GM18519 (cell line): ENCODE measurements around the gene ARHGEF28.

Experiments
- ATAC-seq: cut with Tn5 transposase; IDR thresholded peaks from one replicate; pipeline ENCODE4 v1.9.1; 2021; ENCODE audit warnings: mild to moderate bottlenecking, moderate library complexity; ENCODE audit not compliant: unreplicated experiment, low FRiP score

ARHGEF28 gene

DNA sequence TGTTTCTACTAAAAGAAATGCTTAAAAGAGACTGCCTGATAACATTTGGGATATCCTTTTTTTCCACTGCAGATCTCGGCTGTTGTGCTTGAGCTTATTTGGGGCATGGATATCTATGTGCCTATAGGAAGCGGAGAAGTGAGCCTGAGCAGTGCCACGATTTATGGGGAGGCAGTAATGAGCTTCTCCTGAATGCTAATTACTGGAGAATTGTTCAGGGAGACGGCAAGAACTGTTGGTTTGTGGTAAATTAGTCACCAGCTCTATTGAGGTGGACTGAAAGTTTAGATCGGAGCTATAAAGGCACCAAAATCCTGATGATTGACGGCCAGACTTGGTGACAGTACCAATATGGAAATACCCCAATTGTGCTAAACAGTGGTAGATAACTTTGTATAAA, 186.5 kb downstream of the ARHGEF28 start:
- no peak for ATAC-seq

DNA sequence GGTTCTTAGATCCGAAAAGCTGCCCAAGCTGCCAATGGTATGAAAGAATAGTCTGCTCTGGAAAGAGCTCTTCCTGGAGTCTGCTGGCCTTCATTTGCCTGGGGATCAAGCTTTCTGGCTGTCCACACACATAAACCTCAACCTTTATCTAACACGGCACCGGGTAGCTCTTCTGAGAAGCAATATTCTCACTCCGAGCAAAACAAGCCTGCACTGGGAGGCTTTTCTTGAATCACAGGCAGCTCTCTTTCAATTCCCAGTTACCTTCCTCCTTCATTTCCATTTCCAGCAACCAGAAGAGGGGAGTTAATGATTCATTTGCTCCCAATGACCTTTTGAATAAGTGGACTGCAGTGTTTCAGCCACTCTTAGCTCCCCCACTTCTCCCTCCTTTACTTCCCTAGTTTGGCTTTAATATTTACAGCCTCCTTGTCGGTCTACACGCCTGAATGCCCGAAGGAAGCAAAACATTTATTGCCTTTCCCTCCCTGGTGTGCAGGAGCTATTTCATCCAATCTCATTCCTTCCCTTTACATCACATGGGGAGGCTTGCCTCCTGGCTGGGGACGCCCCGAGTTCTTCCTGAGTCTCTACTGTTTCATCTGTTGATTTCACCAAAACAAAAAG, 187.1 kb downstream of the ARHGEF28 start:
- no peak for ATAC-seq

DNA sequence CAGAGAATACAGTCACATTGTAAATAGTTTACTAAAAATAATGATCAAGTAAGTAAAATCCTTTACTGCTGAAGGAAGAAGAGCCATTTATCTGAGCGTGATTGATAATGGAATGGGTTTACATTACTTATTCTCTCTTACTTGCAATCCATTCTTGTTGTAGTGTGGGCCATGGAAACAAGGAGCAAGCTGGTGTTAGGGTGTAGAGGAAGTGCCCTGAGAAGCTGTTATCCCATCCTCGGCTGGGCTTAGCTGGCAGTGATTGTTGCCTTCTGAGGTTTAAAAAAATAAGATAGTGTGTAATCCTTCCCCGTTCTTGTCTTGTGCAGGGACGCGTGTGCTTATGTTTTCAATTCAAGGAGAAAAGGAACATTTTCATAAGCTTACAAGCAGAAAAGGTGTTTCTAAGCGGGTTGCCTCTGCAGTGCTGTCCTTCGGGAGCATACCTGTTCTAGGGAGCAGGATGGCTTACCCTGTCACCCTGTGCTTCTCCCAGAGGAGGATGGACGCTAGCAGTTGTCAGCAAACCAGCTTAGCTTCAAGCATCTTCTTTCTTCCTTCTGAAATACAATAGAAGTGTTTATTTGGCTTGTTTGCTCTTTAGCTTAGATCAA, 188.3 kb downstream of the ARHGEF28 start:
- ATAC-seq: no peak

DNA sequence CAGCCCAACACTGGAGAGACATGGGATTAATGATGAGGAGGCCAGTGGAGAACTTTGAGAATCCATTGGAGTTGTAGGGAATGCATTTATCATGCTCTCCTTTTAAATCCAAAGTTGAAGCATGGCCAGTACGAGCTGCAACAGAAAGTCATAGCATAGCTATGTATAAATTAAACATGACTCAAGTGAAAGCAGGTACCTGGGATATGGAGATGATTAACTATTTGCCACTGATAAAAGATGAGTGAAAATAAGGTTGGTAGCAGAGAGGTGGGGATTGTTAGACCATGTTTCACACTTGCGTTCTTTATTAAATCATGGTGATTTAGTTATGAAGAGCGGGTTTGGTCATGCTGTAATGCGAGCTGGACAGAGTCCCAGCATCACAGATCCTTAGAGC, 189.6 kb downstream of the ARHGEF28 start:
- no peak for ATAC-seq

DNA sequence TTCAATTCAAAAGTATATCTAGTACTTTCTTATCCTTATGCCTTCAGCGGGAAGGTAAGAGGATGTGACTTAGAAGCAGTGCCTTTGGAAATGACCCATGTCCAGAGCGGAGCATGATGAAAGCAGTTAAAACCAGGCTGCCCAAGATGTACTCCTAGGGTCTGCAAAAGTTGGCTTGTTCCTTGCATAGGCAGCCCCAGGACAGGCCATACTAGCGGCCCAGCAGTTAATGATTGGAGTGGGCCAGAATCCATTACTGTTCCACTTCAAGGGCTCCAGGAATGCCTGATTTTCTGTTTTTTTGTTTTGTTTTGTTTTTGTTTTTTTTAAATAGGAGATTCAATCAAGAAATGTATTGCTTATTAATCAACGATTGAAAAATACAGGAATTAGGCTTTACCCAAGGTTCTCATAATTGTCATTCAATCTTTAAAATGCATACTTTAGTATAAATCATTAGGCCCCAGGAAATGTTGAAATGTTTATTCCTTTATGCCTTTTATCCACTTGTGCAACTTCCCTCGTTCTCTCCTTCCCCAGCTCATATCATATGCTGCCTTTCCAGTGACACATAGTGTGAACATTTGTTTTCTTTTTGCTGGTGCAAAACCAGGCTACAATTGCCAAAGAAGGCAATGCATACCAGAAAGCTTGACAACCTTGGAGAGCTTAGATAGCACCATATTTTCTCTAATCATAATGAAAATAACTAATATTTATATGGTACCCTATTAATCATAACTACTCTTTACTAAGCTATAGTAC, 190.8 kb downstream of the ARHGEF28 start:
- no peak for ATAC-seq

DNA sequence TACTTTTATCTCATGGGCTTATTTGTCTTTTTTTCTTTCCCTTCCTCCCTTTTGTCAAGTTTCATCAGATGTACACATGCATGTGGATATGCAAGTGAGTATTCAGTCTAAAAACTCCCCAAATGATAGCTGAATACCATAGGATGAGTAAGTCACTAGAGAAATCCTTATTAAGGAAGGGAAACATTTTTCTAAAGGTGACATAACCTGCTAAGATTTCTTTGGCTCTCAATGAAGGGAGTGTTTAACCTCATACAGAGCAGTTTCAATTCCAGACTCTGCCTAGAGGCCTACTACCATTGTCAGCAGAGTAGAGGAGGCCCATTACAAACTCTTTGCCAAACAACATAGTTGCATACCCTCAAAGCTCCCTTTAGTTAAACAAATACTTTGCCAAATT, 192.4 kb downstream of the ARHGEF28 start:
- no peak for ATAC-seq

DNA sequence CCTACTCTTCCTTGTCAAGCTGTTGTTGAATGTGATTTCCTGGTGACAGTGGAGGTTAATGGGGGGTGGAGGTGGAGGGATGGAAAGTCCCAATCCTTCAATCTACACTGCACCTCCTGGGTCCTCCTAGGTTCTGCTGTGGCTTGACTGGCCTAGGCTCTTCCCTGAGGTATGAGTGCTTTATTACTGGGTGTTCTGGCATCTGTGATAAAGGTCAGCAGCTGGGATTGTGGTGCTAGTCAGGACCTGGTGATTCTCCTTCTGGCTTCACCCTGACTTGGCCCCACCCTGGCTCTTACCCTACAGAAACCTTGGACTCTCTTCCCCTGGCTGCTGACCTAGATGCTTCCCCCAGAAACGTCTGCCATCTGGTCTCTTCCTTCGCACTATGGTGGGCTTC, 194.3 kb downstream of the ARHGEF28 start:
- ATAC-seq: no peak

DNA sequence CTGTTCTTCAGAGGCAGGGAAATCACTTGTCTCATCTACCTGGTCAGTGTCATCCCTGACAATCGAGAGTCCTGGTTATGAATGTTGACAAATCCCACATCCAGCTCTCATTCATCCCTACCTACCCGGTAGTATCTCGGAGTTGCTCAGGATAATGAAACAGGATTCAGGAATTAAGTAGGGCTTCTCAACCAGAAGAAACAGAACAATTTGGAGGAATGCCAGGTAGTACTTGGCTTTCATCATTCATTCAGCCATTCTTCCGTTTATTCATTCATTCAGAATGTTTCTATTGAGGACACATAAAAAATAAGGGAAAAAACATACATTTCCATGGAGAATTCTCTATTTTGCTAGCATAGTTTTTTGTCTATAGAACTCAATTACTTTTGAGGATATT, 195.0 kb downstream of the ARHGEF28 start:
- ATAC-seq: no peak

DNA sequence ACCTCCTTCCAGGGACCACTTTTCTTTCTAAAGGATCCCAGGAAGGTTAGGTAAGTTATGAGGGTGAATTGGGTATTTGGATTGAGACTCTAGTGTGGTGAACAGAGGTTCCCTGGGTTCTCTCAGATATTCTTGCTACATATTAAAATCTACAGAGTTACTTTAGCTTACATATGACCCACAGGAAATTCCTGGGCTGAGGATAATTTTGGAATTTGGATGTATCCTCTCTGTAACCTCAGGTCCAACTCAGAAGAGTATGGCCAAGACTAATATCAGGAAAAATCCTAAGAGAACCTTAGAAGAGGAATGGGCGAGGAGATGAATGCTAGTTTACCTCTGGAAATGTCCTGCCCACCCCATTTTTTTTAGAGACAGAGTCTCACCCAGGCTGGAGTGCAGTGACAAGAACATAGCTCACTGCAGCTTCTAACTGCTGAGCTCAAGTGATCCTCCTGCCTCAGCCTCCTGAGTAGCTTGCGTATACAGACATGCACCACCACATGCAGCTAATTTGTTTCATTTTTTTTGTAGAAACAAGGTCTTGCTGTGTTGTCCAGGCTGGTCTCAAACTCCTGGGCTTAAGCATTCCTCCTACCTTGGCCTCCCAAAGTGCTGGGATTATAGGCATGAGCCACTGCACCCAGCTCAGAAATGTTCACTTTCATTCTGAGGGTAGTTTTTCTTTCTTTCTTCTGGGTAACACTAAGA, 196.4 kb downstream of the ARHGEF28 start:
- no peak for ATAC-seq

DNA sequence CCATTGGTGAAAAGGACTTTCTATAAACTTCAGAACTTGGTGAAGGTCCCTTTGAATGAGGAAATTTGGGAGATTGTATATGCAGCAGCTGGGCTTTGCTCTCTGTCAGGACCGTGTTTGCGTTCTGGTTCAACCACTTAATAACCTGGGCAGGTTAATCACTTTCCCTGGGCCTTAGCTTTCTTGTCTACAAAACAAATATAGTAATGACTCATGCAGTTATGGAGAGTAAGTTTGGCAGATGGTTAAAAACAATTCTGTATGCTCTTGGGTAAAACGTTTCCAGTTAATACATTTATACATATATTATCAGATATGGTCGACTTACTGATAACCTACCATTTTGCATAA, 197.0 kb downstream of the ARHGEF28 start:
- no peak for ATAC-seq

DNA sequence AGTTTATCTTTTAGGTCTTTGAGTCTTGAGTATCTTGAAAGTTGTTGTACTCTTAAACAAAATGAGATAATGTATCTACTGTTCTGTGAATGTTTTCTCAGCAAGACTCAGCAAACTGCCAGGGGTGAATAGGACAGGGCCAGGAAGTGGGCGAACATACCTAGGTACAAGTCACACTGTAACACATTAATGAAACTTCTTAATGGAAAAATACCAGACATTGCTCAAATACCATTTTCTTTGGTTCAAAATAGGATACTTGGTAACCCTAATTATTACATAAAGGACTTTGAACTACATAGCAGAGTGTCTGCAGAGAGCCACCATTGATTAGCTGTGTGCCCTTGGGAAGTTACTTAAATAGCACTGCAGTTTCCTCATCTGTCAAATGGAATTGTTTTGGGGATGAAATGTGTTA, 197.5 kb downstream of the ARHGEF28 start:
- ATAC-seq: no peak

DNA sequence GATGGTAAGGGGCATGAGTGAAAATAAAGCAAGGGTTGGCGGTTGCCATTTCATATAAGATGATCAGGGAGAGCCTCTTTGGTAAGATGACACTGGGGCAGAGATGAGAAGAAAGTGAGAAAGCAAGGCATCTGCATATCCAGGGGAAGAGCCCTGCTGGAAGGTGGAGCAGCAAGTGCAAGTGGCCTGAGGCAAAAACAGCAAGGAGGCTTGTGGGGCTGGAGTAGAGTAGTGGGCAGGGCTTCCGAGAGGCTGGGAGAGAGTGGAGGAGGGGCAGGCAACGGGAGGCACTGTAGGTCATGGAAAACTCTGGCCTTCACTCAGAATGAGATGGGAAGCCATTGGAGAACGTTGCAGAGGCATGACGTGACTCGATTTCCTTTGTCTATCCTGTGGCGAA, 199.2 kb downstream of the ARHGEF28 start:
- no peak for ATAC-seq

DNA sequence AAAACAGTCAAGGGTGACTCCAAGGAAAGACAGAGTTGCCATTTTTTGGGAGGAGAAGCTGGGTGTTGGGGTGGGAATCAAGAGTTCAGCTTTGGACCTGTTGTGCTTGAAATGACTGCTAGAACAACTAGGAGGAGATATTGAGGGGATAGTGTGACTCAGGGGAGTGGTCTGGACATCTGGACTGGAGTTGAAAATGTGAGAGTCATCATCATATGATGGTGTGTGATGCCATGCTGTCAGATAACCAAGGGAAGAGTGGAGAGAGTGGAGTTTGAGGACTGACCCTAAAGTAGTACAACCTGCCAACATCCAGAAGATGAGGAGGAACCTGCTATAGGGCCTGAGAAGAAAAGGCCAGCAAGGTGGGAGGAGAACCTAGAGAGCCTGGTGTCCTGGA, 199.7 kb downstream of the ARHGEF28 start:
- no peak for ATAC-seq

DNA sequence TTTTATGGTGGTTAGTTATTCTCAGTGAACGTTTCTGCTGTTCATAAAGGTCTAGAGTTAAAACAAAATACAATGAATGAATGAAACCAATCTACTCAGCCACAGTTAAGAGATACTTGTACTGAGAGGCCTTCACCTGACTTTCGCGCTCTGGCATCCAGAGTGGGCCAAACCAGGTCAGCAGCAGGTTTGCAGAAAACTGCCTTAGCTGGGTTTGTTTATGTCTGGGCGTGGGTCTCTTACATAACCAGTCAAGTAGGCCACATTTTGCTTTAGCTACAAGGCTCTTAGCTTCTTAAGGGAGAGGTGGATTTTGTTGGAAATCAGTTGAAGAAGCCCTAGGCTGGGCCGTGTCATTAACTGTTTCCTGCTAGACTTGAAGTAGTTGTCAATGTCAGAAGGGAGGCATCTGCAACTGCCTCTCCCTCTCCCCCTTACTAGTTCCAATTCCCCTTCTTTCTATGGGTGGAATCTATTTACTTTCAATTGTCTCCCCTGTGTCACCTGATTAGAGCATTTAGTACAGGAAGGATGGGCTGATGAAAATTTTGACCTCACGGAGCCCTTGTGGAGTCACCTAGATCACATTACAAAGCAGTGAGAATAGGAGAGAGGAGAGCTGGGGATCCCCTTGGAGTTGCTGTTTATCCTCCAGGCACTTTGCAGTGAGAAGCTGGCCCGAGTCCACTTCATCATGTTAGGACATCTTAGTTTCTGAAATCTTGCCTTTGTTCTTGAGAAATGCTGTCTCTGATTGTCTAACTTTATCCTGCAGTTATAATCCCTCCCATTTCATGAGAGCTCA, 200.5 kb downstream of the ARHGEF28 start:
- ATAC-seq: no peak

DNA sequence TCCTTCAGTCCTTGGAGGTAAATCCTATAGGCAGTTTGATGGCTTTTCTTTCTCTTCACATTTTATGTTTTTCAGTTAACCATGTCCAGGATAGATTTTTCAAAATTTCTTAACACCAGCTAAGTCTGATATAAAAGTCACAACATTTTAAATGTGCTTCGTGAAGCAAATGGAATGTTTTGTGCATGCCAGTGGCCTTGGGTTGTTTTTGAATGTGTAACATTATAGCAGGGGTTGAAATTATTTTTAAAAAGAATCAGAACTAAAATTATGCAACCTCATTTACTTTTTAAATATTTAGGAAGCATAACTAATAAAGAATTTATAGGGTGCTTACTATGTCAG, 201.1 kb downstream of the ARHGEF28 start:
- no peak for ATAC-seq

DNA sequence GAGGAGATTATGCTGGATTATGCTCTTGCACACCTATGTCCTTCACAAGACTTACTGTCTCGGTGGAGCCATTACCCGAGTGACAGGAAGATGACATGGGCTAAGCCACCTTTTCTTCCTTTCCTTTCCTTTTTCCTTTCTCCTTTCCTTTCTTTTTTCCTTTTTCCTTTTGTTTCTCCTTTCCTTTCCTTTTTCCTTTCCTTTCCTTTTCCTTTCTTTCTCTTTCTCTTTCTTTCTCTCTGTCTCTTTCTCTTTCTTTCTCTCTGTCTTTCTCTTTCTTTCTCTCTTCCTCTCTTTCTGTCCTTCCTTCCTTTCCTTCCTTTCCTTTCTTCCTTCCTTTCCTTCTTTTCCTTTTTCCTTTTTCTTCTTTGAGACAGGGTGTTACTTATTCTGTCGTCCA, 202.5 kb downstream of the ARHGEF28 start:
- ATAC-seq: no peak

DNA sequence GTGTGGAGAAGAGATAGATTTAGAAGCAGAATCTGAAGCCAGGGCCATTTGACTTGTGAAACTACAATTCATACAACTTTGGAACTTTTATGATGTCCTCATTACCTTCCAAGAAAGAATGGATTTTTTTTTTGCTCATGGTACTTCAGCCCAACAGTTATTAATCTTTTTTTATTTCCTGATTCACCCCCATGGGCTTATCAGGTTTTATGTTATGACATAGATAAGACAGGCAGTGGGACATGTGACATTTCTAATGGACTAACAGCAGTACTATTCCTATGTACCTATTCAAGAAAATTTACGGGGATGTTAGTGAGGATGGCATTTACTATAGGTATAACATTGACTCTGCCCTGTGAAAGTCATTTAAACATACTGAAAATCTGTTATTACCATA, 204.7 kb downstream of the ARHGEF28 start:
- ATAC-seq: no peak

DNA sequence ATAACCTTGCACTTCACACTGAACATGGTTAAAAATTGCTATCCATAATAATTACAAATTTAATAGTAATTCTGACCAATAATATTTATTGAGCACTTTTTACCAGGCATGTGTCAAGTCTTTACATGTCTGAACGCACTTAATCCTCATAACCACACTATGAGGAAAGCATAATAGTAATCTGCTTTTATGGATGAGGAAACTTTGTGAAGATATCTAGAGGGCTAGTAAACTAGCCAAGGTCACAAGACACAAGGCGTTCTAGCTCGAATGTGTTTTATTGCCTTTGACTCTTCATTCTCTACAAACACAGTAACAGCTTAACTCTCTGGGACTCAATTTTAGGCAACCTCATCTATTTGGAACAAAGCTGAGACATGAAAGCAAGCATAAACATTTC, 205.1 kb downstream of the ARHGEF28 start:
- no peak for ATAC-seq

DNA sequence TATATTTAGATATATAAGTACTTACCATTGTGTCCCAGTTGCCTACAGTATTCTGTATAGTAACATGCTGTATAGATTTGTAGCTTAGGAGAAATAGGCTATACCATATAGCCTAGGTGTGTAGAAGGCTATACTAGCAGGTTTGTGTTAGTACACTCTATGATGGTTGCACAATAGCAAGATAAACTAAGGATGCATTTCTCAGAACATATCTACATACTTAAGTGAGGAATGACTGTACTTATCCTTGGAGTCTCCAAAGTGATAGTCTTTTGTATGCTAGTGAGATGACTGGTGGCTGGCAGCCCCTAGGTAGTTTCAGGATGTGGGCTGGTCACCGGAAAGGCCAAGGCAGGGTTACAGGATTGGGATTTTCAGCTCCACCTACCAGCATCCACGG, 208.7 kb downstream of the ARHGEF28 start:
- ATAC-seq: no peak

DNA sequence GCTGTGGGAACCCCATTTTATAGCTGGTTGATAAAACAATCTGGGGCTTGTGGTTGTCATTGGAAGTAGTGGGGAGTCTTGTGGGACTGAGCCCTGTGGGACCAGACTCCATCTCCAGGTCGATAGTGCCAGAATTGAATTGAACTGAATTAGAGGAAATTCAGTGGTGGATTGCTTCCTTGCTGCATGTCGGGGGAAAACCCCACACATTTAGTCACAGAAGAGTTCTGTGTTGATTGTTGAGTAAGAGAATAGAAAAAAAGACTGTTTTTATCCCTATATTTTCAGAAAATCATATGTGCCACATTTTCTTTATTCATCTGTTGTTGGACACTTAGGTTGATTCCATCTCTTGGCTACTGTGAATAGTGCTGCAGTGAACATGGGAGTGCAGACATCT, 209.7 kb downstream of the ARHGEF28 start:
- ATAC-seq: no peak

DNA sequence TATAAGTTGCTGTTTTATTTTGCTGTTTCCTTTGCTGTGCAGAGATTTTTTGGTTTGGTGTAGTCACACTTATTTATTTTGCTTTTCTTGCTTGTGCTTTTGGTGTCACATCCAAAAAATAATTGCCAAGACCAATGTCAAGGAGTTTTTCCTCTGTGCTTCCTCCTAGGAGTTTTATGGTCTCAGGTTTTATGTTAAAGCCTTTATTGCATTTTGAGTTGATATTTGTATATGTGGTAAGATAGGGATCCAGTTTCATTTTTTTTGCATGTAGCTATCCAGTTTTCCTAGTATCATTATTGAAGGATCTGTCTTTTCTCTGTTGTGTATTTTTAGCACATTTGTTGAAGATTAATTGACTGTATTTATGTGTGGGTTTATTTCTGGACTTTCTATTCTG, 210.6 kb downstream of the ARHGEF28 start:
- ATAC-seq: no peak
